HG03095 (cell line): ENCODE results near the gene TMEM106C.

Experiments
- ATAC-seq: cut with Tn5 transposase; IDR thresholded peaks from one replicate; pipeline ENCODE4 v1.9.1; 2021; ENCODE audit warnings: moderate library complexity; ENCODE audit not compliant: unreplicated experiment

TMEM106C gene

DNA sequence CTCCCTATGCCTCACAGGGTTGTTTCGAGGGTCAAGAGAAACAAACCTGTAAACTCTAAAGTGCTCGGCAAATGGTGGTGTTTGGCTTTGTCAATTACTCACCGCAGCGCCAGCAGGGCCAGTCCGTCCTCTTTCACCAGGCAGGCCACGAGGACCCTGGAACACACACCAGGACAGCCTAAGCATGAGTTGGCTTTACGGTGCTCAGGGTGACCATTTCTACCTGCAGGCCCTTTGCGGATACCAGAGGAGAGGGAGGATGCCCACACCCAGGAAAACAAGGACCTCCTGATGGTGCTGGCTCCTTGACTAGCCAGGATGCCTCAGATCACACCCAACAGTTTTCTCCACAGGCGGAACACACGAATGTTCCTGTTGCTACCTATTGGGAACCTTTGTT is 29.4 kb downstream of the TMEM106C start:
- ATAC-seq, result no peak

DNA sequence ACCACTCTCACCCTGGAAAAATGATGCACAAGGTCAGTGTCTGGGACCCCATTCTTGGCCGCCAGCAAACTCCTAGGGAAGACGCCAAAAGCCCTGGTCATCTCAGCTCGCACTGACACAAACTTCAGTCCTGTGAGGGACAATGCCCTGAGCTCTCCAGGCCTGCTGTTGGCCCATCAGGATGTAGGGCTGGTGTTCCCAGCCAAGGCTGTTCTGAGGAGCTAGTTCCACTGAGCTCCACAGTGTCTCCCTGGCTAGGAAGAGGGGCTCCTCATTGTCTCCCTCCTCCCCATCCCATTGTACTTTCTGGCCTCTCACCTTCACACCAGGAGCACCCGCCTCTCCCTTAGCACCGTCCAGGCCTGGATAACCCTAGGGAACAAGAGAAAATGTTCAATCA is 30.1 kb downstream of the TMEM106C start:
- no peak for ATAC-seq

DNA sequence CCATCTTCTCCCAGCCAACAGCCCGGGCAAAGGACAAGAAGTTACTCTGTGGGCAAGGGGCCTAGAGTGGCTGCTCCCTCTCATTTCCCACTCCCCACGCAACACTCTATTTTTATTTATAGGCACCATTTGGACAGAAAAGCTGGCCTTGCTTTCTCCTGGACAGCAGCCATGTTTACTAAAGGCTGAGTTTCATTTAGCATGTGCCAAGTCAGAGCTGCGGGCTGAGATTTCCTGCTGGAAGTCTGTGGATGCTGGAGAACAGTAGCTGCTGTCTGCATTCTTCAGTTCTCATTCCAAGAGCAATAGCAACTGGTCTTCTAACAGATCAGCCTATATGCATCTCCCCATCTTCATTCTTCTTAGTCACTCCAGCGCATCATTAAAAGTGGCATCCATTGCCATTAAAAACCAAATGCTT is 32.6 kb downstream of the TMEM106C start:
- no peak for ATAC-seq

DNA sequence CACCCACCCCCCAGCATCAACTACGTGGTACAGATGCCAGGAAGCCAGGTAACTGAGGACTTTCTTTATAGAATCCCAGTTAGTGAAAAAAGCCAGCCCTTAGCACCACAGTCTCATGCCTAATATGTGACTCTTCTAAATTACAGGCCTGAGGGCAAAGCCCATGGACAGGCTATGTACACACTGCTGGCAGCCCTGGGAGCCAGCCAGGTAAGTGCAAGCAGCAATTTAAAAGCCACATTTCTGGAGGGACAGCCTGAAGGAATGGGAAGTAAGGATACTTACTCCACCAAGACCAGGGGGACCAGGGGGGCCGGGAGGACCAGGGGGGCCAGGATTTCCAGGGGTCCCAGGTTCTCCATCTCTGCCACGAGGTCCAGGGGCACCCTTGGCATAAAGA is 33.9 kb downstream of the TMEM106C start:
- no peak for ATAC-seq

DNA sequence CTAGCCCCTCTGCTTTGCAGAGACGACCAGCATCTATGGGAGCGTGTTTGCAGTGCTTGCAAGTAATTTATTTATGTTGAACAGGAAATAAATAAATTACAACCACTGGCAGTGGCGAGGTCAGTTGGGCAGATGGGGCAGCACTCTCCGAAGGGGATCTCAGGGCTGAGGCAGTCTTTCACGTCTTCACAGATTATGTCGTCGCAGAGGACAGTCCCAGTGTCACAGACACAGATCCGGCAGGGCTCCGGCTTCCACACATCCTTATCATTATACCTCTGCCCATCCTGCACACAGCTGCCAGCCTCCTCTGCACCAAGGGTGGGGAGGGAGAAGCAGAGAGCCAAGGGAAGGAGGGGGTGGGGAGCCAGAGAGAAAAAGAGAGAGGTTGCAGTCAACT is 36.4 kb downstream of the TMEM106C start:
- ATAC-seq, result no peak

DNA sequence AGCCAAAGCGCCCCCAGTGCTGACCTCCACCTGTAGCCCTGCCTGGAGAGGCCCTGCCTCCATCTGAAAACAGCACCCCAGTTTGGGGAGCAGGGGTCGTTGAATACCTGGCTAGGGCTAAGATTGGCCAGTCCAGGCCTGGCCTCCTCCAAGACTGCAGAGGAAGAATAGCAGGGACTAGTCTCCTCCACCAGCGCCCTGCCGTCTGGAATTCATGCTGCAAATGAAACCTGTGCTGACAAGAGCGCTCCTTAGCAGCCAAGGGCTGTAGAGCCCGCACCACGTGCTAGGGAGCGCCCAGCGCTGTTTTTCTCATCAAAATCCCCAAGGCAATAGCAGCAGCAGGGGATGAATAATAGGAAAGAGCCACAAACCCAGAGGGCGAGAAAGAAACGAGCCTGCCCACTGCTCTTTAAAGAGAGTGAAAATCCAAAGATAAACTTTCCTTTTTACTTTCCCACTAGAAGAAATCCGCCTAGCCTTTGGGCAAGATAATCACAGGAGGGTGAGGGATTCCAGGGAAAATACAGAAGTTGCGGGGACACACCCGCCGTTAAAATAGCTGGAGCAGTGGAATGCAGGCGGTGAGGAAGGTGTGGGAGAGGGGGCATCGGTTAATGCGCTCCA is 37.6 kb downstream of the TMEM106C start:
- no peak for ATAC-seq

DNA sequence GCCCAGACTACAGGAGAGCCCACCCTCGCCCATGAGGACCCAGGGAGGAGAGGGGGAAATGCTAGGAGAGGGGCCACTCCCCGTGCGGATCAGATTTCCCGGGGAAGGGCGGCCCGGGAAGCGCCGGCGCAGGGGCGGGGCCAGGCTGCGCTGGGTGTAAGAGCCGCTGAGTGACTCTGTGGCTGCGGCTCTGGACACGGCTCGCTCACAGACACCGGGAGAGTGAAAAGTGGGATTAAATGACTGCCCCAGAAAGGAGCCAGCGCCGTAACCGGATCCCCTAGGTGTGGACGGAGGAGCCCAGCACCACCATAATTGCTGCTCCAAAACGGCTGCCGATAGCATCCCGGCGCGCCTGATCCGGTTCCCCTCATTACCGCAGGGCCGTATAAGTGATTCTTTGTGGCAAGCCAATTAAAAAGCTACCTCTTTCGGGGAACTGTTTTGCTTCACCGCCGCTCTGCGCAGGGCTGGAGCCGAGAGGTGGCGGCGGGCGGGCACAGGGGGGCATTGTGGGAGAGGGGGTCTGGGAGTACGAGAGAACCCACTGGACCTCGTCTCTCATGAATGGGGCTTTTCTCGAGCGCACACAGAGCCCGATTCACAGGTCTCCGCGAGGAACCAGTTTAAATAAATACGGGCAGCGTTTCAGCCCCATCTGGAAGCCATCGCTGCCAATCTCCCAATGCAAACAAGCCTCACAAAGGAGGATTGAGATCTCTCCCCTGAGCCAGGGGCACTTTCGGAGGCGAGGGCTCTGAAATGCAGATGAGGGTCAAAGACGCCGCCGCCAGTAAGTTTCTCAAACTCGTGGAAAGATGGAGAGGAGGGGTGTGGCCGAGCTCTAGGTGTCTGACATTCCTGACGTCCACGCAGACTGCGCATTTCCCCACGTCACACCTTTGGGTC is 38.4 kb downstream of the TMEM106C start:
- ATAC-seq, result no peak

DNA sequence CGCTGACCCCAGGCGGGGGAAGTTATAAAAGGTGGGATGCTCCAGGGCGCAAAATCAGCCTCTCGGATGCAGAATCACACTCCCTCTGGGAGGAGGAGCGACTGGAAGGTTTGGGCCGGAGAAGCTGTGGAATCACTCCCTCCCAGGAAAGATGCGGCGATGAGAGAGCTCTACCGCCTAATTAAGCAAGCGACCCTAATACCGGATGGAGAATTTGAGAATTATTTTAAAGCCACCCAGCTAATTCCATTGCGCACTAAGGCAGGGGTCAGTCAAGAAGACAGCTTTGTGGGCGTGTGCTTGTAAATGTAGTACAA is 39.0 kb downstream of the TMEM106C start:
- no peak for ATAC-seq

DNA sequence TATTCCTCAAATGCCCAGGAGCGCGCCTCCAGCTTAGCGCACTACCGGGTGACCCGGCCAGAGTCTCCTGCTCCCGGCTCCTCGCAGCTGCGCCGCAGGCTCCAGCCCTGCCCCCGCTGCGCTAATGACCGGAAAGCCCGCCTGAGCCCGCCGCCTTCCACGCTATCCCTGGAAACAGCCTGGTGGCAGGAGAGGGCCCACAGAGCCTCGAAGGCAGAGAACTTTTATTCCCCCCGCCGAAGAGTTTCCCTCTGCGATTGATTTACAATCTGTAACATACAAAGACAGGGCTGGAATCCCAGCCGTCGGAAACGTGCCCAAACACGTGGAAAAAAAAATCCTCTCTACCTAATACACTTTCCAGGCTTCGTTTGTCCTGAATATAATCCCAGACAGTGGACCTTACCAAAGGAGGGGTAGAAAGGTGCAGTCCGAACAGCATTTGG is 39.4 kb downstream of the TMEM106C start:
- ATAC-seq, result no peak

DNA sequence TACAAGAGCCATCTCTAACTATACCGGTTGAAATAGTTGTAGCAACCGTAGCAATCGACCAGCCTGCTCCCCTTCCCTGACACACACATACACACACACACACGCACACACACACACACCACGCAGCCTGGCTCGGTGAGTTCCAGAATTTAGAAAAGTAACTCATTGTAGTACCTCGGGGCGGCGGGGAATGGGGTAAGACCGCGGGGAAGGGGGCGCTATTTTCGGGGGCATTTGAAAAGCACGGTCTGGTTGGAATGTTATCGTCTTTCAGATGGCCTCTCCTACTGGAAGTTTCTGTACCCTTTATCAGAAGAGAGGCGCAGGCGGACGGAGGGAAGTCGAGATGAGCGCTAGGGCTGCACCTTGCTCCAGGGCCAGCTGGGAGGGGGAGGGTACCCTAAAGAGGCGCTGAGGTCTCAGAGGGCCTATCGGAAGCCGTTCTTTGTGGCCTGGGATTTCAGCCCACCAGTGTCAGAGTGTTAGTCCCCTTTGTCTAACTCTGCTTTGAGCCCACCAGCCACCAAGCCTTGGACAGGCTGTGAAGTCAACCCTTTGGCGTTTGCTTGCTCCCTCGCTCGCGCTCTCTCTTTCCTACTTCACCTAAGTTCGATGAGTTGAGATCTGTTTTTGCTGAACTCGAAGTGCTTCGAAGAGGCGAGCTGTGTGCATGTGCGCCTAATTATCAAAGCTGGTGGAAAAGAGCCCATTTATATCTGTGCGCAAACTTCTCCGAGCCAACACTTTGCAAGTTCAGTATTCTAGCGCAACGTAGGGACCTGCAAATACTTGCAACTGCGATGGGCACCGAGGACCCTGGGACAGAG is 40.0 kb downstream of the TMEM106C start:
- ATAC-seq, result no peak

DNA sequence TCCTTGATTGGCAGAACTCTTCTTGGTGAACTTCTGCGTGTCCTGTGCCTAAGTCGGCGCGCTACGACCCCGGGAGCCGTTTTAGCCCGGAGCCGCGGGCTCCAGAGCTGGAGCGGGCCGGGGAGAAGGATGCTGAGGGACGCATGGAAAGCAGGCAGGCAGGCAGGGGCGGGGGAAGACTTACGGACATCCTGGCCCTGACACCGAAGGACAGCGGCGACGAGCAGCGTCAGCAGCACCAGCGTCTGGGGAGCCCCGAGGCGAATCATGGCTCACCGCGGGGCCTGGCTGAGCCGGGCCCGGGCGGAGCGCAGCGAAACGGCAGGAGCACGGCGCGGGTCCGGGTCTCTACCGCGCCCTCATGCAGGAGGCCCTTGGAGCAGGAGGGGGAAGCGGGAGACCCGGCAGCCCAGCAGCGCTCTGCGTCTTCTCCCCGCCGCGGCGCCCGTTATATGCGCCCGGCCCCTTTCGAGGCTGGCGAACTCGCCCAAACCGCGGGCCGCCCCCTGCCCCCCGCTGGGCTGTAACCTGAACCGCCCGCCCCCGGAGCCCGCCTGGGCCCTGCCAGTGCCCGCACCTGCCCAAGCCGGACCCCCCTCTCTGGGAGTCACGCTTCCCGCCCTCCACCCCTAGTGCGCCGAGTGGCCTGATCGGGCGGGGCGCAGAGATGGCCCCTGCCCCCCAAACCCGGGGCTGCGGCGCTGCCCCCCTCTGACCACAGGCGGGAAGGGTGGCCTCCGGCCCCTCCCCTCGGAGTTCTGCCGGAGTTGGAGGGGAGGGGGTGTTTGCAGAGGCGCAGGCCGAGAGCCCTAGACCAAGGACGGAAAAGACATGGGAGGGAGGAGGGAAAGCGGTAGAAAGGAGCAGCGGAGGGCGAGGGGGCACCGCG is 40.9 kb downstream of the TMEM106C start, which contains the start of gene COL2A1:
COL2A1 (minus strand) TSS at position 424 of the 889 bp plus-strand sequence; CDS start at position 269, 155 bp downstream.
- ATAC-seq, result no peak

DNA sequence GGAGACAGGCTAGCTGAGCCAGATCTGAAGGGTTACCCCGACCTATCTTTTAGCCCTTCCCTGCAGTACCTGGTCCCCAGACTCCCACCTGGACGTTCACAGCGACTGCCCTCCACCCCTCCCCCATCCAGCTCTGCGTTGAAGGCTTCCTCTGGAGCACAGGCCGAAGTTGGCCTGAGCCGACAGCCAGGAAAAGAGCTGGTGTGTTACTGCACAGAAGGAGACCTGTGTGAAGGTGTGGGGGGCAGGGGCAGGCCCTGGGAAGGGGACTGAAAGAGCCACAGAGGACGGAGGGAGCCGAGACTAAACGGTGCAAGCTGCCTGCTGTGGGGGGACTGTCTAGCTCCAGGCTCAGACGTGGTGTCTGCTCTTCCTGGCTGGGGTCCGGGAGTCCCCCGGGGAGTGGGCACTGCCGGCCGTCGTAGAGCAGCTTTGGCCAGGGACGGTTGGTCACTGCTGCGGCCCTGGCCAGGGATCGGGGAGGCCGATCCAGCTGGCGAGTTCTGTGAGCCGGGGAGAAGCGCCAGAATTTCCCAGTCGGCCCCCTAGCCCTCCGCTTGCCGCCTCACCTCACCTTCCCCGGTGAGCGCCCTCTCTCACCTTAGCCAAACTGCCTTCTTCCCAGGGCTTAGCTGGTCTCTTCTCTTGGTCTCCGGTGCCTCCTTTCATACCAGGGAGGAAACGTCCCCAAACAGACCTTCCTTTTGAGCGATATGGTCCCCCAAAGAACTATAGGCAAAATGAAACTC is 41.8 kb downstream of the TMEM106C start:
- no peak for ATAC-seq

DNA sequence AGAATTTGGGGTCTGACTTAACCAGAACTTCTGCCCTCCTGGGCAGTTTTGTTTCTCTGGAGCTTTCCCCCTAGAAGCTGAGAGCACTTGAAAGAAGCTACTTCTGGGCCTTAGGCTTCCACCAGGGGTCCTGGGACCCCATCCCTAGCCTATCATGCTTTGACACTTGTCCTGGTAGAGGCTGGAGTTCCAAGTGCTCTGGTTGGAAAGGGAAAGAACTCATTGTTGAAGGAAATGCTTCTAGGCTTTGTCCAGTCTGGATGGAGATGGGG is 42.3 kb downstream of the TMEM106C start:
- no peak for ATAC-seq

DNA sequence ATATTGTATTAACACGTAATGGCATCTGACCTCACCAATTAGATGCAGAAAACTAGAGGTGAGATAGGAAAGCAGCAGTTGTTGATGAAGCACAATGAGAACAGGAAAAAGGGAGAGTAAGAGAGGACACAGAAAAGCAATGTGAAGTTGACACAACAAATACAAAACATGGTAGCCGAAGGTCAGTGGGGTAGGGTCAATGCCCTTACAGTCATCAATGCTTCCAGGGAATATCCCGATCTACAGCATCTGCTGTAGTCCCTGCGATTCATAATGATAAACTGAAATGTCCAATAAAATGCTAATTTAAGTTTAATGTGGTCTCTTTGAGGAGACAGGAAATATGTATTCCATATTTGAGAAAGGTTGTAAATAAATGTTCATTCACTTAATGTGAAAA is 43.8 kb downstream of the TMEM106C start:
- ATAC-seq, result no peak

DNA sequence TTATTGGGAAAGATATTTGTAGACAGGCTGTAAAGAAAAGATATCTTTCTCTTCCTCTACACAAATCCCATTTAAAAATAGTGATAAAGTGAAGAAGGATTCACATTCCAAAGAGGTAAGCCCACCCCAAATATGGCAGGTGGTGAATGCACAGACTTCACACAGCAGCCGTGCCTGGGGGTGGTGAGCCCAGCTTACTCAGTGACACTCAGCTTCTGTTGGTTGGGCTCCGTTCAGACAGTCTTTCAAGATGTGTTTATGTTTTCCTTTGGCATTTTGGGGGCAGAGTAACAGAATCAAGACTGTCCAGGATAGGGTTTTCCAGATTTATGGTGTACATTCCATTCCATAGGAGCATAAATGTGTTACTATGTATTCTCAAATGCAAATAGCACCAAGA is 45.0 kb downstream of the TMEM106C start:
- no peak for ATAC-seq

DNA sequence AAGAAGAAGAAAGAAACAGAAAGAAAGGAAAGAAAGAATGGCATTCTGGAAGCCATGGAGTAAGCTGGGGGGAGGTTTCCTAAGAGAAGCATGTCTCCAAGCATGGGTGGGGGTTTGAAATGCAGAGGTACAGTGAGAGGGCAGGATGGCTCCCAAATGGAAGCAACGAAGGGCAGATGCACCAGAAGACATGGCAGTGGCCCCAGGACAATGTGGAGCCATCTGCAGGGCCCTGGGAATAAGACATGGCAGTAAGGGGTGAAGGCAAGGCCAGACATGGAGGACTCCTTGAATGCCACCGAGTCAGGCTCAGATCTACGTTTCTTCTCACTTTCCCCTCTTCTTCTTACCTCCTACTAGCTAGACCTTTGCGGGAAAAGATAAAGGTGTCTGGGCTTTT is 45.6 kb downstream of the TMEM106C start:
- no peak for ATAC-seq

DNA sequence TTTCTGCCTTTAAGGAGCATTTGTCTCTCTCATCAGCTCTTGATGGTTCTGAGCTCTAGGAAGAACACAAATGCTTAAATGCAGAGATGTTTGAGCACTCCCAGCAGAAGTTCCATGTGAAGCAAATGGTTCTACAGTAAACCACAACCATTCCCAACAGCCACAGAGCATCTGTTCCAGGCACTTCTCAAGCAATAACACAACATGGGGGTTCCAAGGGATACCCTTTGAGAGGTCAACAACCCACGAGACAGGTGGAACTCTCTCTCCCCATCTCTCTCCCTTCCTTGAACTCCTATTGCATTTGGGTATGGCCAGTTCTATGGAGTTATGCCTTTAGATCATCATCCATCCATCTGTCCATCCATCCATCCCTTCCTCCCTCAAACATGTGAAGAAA is 46.1 kb downstream of the TMEM106C start:
- no peak for ATAC-seq

DNA sequence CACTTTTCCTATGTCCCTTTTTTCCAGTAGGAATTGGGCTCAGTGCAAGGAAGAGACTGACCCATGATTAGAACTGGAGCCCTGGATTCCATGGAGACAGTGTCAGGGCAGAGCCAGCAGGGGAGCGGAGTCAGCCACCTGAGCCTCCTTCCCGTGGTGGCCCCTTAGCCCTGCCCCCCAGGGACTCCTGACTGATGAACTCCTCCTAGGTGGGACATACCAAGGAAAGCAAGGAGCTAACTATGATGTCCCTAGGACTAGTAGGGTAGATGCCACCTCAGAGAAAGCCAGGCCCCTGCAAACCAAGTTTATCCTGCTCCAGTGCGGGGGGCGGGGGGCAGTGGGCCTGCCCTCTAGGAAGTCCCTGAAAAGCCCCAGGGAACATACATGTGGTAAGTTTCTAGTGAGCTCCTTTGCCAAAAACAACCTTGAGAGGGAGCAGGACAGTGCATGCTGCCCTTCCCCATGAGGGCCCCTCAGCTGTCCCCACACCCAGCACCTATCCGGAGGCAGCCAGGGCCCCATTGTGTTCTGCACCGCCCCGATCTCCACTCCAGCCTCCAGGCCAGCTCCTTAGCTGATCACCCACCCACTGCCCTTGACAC is 47.1 kb downstream of the TMEM106C start:
- no peak for ATAC-seq

DNA sequence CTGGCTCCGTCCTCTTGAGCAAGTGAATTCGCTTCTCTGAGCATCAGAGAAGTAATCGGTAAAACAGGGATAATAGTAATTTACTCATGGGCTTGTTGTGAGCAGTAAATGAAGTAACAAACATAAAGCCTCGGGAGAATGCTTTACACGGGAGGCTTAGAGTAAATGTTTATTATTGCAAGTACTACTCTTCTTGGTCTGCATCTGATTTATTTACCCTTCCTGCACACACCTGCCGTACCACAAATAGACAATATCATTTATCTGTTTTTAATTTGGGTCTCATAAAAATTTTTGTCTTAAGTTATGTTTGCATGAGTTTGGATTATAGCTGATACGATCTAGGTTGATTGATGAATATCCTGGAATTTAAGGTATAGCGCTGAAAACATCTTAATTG is 48.7 kb downstream of the TMEM106C start:
- no peak for ATAC-seq

DNA sequence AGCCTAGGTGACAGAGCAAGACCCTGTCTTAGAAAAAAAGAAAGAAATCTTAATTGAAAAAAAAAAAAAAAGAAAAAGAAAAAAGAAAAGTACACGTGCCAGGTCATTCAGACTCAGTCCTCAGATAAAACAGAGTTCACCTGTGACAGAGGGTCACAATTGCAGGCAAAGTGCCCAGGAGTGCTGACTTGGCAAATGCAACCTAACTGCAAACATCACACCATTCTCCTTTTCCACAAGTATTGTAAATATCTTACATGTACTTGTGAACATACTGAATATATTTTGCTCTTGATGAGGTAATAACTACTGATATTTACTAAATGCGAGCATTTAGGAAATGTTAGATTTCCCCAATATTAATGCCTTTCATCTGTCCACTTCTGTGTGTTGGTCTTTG is 49.9 kb downstream of the TMEM106C start:
- no peak for ATAC-seq
